Ureter (tissue), 1 donor: ENCODE data around the gene DEGS1. TPM values are rescaled to one million over a fixed set of nuclear protein-coding genes. Genes with fewer than 3 reads are reported as not detected.
A peak's percentile ranks its signal among the peaks of the same experiment; 100 is the strongest.
"Not testable (repeated sequence)": the region's sequence is repeated elsewhere in the genome, so short reads cannot be mapped to it uniquely, and the experiment has no call there.

Experiments
- DNase-seq: peaks from one replicate; pipeline ENCODE4 v3.0.0-alpha.2; 2020; ENCODE audit warnings: low spot score
- total RNA-seq: library from RNA; stranded (reverse); gene quantifications from one replicate; pipeline ENCODE4 v1.2.4, GENCODE V29; 2023
- donor health status: DM: yes; HTN: yes; CAD: no.

Gene DEGS1
- total RNA-seq, 1 donor from 2014 or later = 30.9 TPM

GRCh38 chr1:224180783-224181452 lies 2.1 kb upstream of the DEGS1 start:
- no peak for DNase-seq

GRCh38 chr1:224181453-224181810 lies 1.6 kb upstream of the DEGS1 start:
- no peak for DNase-seq

GRCh38 chr1:224182057-224182865 lies 779 bp upstream of the DEGS1 start:
- no peak for DNase-seq

GRCh38 chr1:224183591-224184312 lies 712 bp downstream of the DEGS1 start:
- peak; percentile 48 for DNase-seq

GRCh38 chr1:224185208-224185607 lies 2.2 kb downstream of the DEGS1 start:
- no peak for DNase-seq

- DNase-seq = no peak
Observed at GRCh38 chr1:224188286-224188685, 5.2 kb downstream of the DEGS1 start.

GRCh38 chr1:224189561-224189960 lies 6.5 kb downstream of the DEGS1 start:
- DNase-seq = no peak

- no peak for DNase-seq
Observed at GRCh38 chr1:224192082-224192788, 9.2 kb downstream of the DEGS1 start.

GRCh38 chr1:224193319-224193966 lies 10.4 kb downstream of the DEGS1 start:
- no peak for DNase-seq

GRCh38 chr1:224196813-224197600 lies 14.0 kb downstream of the DEGS1 start:
- DNase-seq = no peak

- DNase-seq = no peak
Observed at GRCh38 chr1:224198572-224198971, 15.5 kb downstream of the DEGS1 start.

- DNase-seq = no peak
Observed at GRCh38 chr1:224199679-224200078, 16.6 kb downstream of the DEGS1 start.

GRCh38 chr1:224201383-224201782 lies 18.3 kb downstream of the DEGS1 start:
- no peak for DNase-seq

- no peak for DNase-seq
Observed at GRCh38 chr1:224201853-224202252, 18.8 kb downstream of the DEGS1 start.

- DNase-seq = no peak
Observed at GRCh38 chr1:224203243-224204016, 20.4 kb downstream of the DEGS1 start.

- DNase-seq = no peak
Observed at GRCh38 chr1:224205438-224205840, 22.4 kb downstream of the DEGS1 start.

- not testable (repeated sequence) for DNase-seq
Observed at GRCh38 chr1:224205931-224206538, 23.0 kb downstream of the DEGS1 start.

GRCh38 chr1:224211206-224211962 lies 28.3 kb downstream of the DEGS1 start:
- DNase-seq = no peak

GRCh38 chr1:224212618-224213061 lies 29.6 kb downstream of the DEGS1 start:
- DNase-seq = no peak
